ENCODE measurements around the gene PDAP1. TPM values are rescaled to one million over a fixed set of nuclear protein-coding genes. Genes with fewer than 3 reads are reported as not detected.

Gene PDAP1
- total and polyA plus RNA-seq, 2 of the 8 experiments (the other 6 are each of a cell fraction or from before 2014, with no cell fraction given): 26.6 to 169 TPM

DNA sequence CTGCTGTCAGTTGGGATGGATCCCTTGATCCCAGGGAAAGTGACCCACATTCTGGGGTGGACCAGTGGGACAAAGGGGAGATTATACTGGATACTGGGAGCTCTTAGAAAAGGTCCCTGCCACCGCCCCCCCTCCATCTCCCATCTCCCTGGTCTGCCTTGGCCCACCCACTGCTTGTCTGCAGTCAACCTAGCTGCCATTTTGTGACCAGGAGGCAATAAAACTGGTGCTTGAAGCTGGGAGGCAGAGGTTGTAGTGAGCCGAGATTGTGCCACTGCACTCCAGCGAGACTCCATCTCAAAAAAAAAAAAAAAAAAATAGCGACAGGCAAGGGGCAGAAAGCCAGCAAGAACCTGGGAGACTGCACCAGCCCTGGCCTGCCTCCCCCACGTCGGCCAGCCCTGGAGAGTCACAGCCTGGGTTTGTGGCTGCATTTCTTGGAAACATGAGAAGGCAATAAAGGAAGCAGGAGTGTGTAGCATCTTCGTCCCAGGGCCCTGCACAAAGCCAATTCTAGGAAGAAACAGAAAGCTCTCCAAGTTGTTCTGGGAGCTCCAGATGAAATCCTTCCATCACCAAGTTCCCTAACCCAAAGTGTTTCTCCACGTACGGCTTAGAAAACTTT lies 38.5 kb downstream of the PDAP1 start:
- 83% methylated on average over 8 of the region's 9 CpGs; no CpG with 5 or more reads in 1 of the 2 experiments for WGBS, 2 experiments (ENCODE audit: extremely low coverage in 1 of 2, insufficient coverage in 1 of 2, insufficient read length in 1 of 2, insufficient replicate concordance in 2 of 2, low coverage in 1 of 2, low lambda C conversion rate in 2 of 2, missing lambda C conversion rate in 1 of 2)

More for the DNA sequence above, 38.5 kb downstream of the PDAP1 start:
- no peak overlapping the region; the same call in 1 of the 2 replicates for H2BK5ac ChIP-seq (ENCODE audit: low read depth, low read length)
- H3K23me2 ChIP-seq (ENCODE audit: low read depth, low read length): 0 out of 2 replicates have a peak, but pooled peaks cover 6% of the 10 kb centered on the region
- H3K79me1 ChIP-seq (ENCODE audit: low read depth, low read length): no peaks in the 10 kb centered on the region
- CTCF ChIA-PET (ENCODE audit: partially characterized antibody): interaction anchor here (0.6 to 1.2 kb wide), 4 partner anchors 10 to 542 kb away, joined by 3 to 4 read pairs (median 3); no protein-coding TSS in a partner anchor
- H3K79me2 ChIP-seq (ENCODE audit: control insufficient read depth in 1 of 2, insufficient read depth in 2 of 2, low read length in 2 of 2): no peaks in the 10 kb centered on the region
- POLR2A ChIA-PET (ENCODE audit: partially characterized antibody): interaction anchor here (0.6 to 4.1 kb wide), 5 partner anchors 10 to 279 kb away, joined by 3 to 18 read pairs (median 3); partner anchors contain the start of genes BUD31 and PDAP1
- H2AFZ ChIP-seq (ENCODE audit: low read length): no peak overlapping the region
- no peak overlapping the region for H2BK20ac ChIP-seq (ENCODE audit: low read length)
- H3K23ac ChIP-seq (ENCODE audit: insufficient read length): no peak overlapping the region
- no peak overlapping the region for H3K4me3 ChIP-seq (ENCODE audit: extremely low read depth in 1 of 4, insufficient read depth in 2 of 4, low read depth in 3 of 4, low read length in 4 of 4)
- no peak overlapping the region for H3K56ac ChIP-seq (replicated peaks; ENCODE audit: insufficient read length, low read depth, low read length)
- H2BK15ac ChIP-seq (ENCODE audit: low read length): no peak overlapping the region
- peaks cover 0 to 2% (median 1%) of the 10 kb centered on the region in 4 experiments; a peak in 4 of 8 replicates for H3K36me3 ChIP-seq (ENCODE audit: control insufficient read depth in 2 of 4, insufficient read depth in 4 of 4, low read length in 3 of 4)
- no peak overlapping the region for H3K18ac ChIP-seq (ENCODE audit: extremely low read depth, low read length)
- no peak overlapping the region for H3K27ac ChIP-seq (ENCODE audit: low read depth, low read length)
- peaks cover 0 to 9% (median 5%) of the 10 kb centered on the region in 4 experiments; a peak in 6 of 7 replicates for H3K4me1 ChIP-seq (replicated peaks in 1 of 4; ENCODE audit: control insufficient read depth in 3 of 4, insufficient read depth in 4 of 4, low read length in 3 of 4)
- no peak overlapping the region for H2AK5ac ChIP-seq (ENCODE audit: low read depth, low read length)
- H3K9ac ChIP-seq (replicated peaks in 1 of 4; ENCODE audit: extremely low read depth in 1 of 4, low read depth in 3 of 4, low read length in 3 of 4): no peak overlapping the region
- H2BK12ac ChIP-seq (ENCODE audit: low read depth, low read length): no peak overlapping the region
- no peak overlapping the region for H3K4ac ChIP-seq (replicated peaks; ENCODE audit: insufficient read length, low read depth, low read length)
- H2BK120ac ChIP-seq (replicated peaks; ENCODE audit: low read depth, low read length): no peak overlapping the region
- TF ChIP-seq BRCA1 (IDR thresholded peaks at IDR 0.05; ENCODE audit: low read depth, low read length) (no peak), PHF8 (conservative IDR thresholded peaks at IDR 0.05; ENCODE audit: low read depth, low read length) (no peak), JUND (IDR thresholded peaks at IDR 0.05; ENCODE audit: low read length) (no peak), KDM1A (IDR thresholded peaks at IDR 0.05; ENCODE audit: borderline replicate concordance, low read length) (no peak), RXRA (IDR thresholded peaks at IDR 0.05; ENCODE audit: insufficient read depth, low read depth, low read length) (no peak), NANOG (IDR thresholded peaks at IDR 0.05; ENCODE audit: insufficient read depth, low read depth, low read length, poor library complexity, severe bottlenecking) (no peak), RNF2 (IDR thresholded peaks at IDR 0.05; ENCODE audit: borderline replicate concordance, low read depth, low read length, missing control alignments, poor library complexity, severe bottlenecking) (no peak)
- no peak overlapping the region for H4K5ac ChIP-seq (ENCODE audit: insufficient read length, low read depth, low read length)
- DNase-seq (ENCODE audit: low read depth in 1 of 2, low spot score in 2 of 2) (no peak), FAIRE-seq (no peak)
- no peaks in the 10 kb centered on the region for H3K27me3 ChIP-seq (replicated peaks in 1 of 4; ENCODE audit: control insufficient read depth in 3 of 4, extremely low read depth in 1 of 4, insufficient read depth in 3 of 4, low read length in 3 of 4)
- no peaks in the 10 kb centered on the region for H3K9me3 ChIP-seq (ENCODE audit: insufficient read depth in 2 of 2, low read depth in 1 of 2, low read length in 1 of 2)
- H3K14ac ChIP-seq (ENCODE audit: insufficient read length): no peak overlapping the region
- no peak overlapping the region for H4K8ac ChIP-seq (ENCODE audit: extremely low read depth, insufficient read depth, low read length)
- no peak overlapping the region for H4K91ac ChIP-seq (replicated peaks; ENCODE audit: insufficient read length, low read length)
- no peak overlapping the region for H3K4me2 ChIP-seq (ENCODE audit: insufficient read depth in 1 of 2, low read depth in 2 of 2, low read length in 2 of 2)
- H4K20me1 ChIP-seq (replicated peaks in 1 of 2; ENCODE audit: control insufficient read depth in 1 of 2, insufficient read depth in 2 of 2, low read length in 2 of 2): peaks cover 0 to 2% of the 10 kb centered on the region in 2 experiments
